Prostate gland (tissue), 2 donors: ENCODE results near the gene ATP13A2. TPM values are rescaled to one million over a fixed set of nuclear protein-coding genes. Genes with fewer than 3 reads are reported as not detected.

ENCODE experiments used
- DNase-seq: peaks from one replicate; pipeline ENCODE4 v3.0.0-alpha.2; 2019; ENCODE audit warnings: low spot score
- H3K27ac ChIP-seq, 2 donors: fragments of 200-600 bp; sonication (generic); 2 replicates each; pipeline ENCODE4 v1.5.1; 2017 to 2019
- H3K27me3 ChIP-seq: fragments of 200-600 bp; sonication (generic); replicated peaks from 2 replicates; pipeline ENCODE4 v1.5.1; 2019; ENCODE audit not compliant: insufficient read depth
- H3K36me3 ChIP-seq, 2 donors: fragments of 200-600 bp; sonication (generic); 1 replicate in 1 of 2; 2 replicates in 1 of 2; pipeline versions ENCODE4 v1.5.1 to v1.8.1; 2017 to 2019
- H3K4me1 ChIP-seq: fragments of 200-600 bp; sonication (generic); replicated peaks from 2 replicates; pipeline ENCODE4 v1.5.1; 2019
- H3K4me3 ChIP-seq, 2 donors: fragments of 200-600 bp; sonication (generic); 2 replicates each; pipeline ENCODE4 v1.5.1; 2017 to 2019
- H3K9me3 ChIP-seq: fragments of 200-600 bp; sonication (generic); 2 replicates; pipeline ENCODE4 v1.5.1; 2017
- POLR2A ChIP-seq: fragments of 450-650 bp; IDR thresholded peaks from one replicate; pipeline ENCODE4 v1.6.1; 2016; ENCODE audit warnings: antibody characterized with exemption, mild to moderate bottlenecking
- POLR2AphosphoS5 ChIP-seq: sonication (generic); formaldehyde crosslinking; IDR thresholded peaks from one replicate; pipeline ENCODE4 v1.6.1; 2017; ENCODE audit warnings: antibody characterized with exemption
- WGBS: methylation state at CpG from one replicate; pipeline ENCODE4 v1.1.5; 2018; 5-methylcytosine and 5-hydroxymethylcytosine counted together
- intact Hi-C: fragments of 100-400 bp; cut with DNase I; formaldehyde crosslinking; loops from one replicate; pipeline ENCODE4 v1.14.2; 2022
- total RNA-seq, 2 donors: library from RNA; depleted of rRNA; stranded (reverse); fragments of >200 nt; gene quantifications; one replicate each; pipeline ENCODE4 v1.1.0, GENCODE V29; 2016
- TF ChIP-seq, protein P1 (sequence below), 4 experiments: fragments of 200-600 bp in 2 of 4; fragments of 450-650 bp in 2 of 4; sonication (generic) in 2 of 4; IDR thresholded peaks; 1 replicate in 3 of 4; 2 replicates in 1 of 4; pipeline ENCODE4 v1.5.1; 2016 to 2019; ENCODE audit warnings: antibody characterized with exemption in 4 of 4, mild to moderate bottlenecking in 2 of 4, moderate library complexity in 2 of 4

Gene ATP13A2
- total RNA-seq, 2 donors from 2014 or later, result 45.4 to 47.9 TPM

DNA sequence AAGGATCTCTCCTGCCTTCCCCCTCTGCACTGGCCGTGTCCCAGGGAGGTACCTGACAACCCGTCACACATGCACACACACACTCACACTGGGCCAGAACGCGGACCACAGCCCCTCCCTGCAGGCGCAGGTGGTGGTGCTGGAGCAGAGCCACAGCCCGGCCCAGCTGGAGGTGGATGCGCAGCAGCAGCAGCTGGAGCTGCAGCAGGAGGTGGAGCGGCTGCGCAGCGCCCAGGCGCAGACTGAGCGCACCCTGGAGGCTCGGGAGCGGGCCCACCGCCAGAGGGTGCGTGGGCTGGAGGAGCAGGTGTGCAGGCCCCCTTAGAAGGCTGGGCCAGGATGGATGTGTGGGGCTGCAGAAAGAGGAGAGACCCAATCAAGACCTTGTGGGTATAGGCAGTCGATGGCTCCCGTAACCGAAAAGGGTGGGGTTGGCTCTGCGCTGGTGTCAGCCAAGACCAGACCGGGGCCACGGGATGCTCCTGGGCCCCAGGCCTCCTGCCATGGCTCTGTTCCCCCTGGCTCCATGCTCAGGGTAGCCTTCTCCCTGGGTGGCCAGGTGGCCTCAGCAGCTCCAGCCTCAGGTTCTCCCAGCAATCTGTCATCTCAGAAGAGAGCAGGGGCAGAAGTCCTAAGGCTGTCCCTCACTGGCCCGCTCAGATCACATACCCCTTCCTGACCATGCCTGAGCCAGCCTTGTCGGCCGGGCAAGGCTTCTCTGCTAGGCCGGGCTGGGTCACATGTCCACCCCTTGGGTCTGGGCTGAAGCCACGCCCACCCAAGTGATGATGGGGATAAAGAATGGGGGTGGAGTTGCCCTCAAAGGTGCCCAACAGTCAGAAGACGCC lies 40.2 kb downstream of the ATP13A2 start:
- Histone ChIP-seq H3K4me3 (no peak overlapping the region), H3K9me3 (no peaks in the 10 kb centered on the region), H3K27me3 (no peaks in the 10 kb centered on the region), H3K27ac (no peak overlapping the region), H3K36me3 (peaks cover 0 to 2% of the 10 kb centered on the region in 2 donors), H3K4me1 (no peaks in the 10 kb centered on the region)
- intact Hi-C loops, result no loop called here
- 79% methylated on average over 27 of the region's 28 CpGs for WGBS
- DNase-seq, result no peak
- TF ChIP-seq, protein P1, sequence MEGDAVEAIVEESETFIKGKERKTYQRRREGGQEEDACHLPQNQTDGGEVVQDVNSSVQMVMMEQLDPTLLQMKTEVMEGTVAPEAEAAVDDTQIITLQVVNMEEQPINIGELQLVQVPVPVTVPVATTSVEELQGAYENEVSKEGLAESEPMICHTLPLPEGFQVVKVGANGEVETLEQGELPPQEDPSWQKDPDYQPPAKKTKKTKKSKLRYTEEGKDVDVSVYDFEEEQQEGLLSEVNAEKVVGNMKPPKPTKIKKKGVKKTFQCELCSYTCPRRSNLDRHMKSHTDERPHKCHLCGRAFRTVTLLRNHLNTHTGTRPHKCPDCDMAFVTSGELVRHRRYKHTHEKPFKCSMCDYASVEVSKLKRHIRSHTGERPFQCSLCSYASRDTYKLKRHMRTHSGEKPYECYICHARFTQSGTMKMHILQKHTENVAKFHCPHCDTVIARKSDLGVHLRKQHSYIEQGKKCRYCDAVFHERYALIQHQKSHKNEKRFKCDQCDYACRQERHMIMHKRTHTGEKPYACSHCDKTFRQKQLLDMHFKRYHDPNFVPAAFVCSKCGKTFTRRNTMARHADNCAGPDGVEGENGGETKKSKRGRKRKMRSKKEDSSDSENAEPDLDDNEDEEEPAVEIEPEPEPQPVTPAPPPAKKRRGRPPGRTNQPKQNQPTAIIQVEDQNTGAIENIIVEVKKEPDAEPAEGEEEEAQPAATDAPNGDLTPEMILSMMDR (IDR thresholded peaks at IDR 0.05), result no peak
- TF ChIP-seq POLR2A (no peak), POLR2AphosphoS5 (no peak)

DNA sequence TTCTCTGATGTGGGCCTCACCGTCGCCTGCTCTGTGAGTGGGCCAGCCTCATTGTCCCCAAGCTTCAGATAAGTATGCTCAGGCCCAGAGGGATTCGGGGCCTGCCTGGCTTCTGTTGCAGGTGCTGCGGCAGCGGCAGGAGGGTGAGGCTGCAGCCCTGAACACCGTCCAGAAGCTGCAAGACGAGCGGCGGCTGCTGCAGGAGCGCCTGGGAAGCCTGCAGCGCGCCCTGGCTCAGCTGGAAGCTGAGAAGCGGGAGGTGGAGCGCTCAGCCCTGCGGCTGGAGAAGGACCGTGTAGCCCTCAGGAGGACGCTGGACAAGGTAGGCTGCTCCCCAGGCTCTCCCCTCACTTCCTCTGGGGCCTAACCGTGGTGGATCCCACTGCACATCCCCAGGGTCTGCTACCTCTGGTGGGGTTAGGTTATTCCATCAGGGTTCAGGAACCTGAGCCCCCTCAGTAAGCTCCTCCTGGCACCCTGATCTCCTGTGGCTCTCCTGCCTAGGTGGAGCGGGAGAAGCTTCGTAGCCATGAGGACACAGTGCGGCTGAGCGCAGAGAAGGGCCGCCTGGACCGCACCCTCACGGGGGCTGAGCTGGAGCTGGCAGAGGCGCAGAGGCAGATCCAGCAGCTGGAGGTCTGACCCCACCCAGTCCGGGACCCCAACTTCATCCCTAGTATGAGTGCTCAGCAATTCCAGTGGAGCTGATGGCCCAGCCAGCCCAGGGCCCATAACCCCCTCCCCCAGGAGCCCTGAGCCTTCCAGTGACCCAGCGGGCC lies 41.4 kb downstream of the ATP13A2 start:
- Histone ChIP-seq H3K4me1 (no peaks in the 10 kb centered on the region), H3K27ac (no peak overlapping the region), H3K36me3 (peaks cover 0 to 12% of the 10 kb centered on the region in 2 donors), H3K27me3 (no peaks in the 10 kb centered on the region), H3K9me3 (no peaks in the 10 kb centered on the region), H3K4me3 (no peak overlapping the region)
- TF ChIP-seq POLR2A (no peak), POLR2AphosphoS5 (no peak)
- TF ChIP-seq, protein P1 (IDR thresholded peaks at IDR 0.05), result no peak
- intact Hi-C loops, result no loop called here
- no peak for DNase-seq
- 88% methylated on average over 28 of the region's 28 CpGs for WGBS

DNA sequence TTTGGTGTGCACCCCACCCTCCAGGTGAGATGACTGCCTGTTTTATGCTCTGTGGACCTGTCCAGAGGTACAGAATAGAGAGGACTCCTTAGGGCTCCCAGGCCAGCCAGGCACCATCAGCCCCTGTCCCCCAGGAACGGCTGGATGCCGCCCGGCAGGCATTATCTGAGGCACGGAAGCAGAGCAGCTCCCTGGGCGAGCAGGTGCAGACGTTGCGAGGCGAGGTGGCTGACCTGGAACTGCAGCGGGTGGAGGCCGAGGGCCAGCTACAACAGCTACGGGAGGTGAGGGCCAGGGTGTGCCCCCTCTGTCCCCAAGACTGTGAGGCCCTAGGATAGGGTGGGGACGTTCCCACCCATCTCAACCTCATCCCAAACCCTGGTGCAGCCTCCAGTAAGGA lies 42.1 kb downstream of the ATP13A2 start:
- intact Hi-C loops, result no loop called here
- no peak for DNase-seq
- H3K4me1 ChIP-seq, result no peaks in the 10 kb centered on the region
- H3K27me3 ChIP-seq, result no peaks in the 10 kb centered on the region
- no peak overlapping the region for H3K4me3 ChIP-seq
- WGBS, result 91% methylated on average over 12 of the region's 12 CpGs
- H3K36me3 ChIP-seq, result peaks cover 0 to 12% of the 10 kb centered on the region in 2 donors
- H3K27ac ChIP-seq, result no peak overlapping the region
- TF ChIP-seq POLR2AphosphoS5 (no peak), POLR2A (no peak)
- TF ChIP-seq, protein P1 (IDR thresholded peaks at IDR 0.05), result no peak
- H3K9me3 ChIP-seq, result no peaks in the 10 kb centered on the region

DNA sequence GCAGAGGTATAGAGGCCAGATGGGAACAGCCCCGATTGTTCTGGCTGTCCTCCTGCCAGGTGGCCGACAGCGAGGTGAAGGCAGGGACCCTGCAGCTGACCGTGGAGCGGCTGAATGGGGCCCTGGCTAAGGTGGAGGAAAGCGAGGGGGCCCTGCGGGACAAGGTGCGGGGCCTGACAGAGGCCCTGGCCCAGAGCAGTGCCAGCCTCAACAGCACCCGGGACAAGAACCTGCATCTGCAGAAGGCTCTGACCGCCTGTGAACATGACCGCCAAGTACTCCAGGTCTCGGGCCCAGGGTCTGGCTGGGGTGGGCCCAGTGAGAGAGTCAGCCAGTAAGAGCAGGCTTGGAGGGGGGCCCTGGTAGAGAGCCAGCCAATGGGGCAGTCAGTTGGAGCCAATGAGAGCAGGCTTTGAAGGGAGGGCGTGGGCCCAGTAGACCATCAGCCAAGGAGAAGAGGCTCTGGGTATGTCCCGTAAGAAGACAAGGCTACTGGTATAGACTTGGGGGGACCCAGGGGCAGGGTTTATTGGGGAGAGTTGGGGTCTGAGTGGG lies 42.6 kb downstream of the ATP13A2 start:
- Histone ChIP-seq H3K27ac (no peak overlapping the region), H3K27me3 (no peaks in the 10 kb centered on the region), H3K36me3 (peaks cover 0 to 12% of the 10 kb centered on the region in 2 donors), H3K4me3 (no peak overlapping the region), H3K4me1 (no peaks in the 10 kb centered on the region), H3K9me3 (no peaks in the 10 kb centered on the region)
- DNase-seq, result no peak
- WGBS, result 84% methylated on average over 14 of the region's 14 CpGs
- no peak for TF ChIP-seq POLR2A
- TF ChIP-seq, protein P1 (IDR thresholded peaks at IDR 0.05), result no peak
- TF ChIP-seq POLR2AphosphoS5, result no peak
- intact Hi-C loops, result no loop called here
